Measurements from ENCODE around the gene TRDN.

- TF ChIP-seq ZNF239 (tag by site-specific recombination; IDR thresholded peaks at IDR 0.05) (no peak), ZNF510 (tag by site-specific recombination; IDR thresholded peaks at IDR 0.05; ENCODE audit: insufficient replicate concordance) (no peak), ZNF423 (tag by site-specific recombination; IDR thresholded peaks at IDR 0.05) (no peak), ZNF175 (tag by site-specific recombination; IDR thresholded peaks at IDR 0.05) (no peak), CTCF (tag by site-specific recombination; IDR thresholded peaks at IDR 0.05) (no peak), ZNF18 (tag by site-specific recombination; IDR thresholded peaks at IDR 0.05) (no peak), ZNF19 (tag by site-specific recombination; IDR thresholded peaks at IDR 0.05; ENCODE audit: low read depth) (no peak)
Measured at GRCh38 chr6:123547216-123547978, 89.4 kb downstream of the TRDN start.

All from HEK293 (cell line).